AG09309 (cell line): ENCODE data around the gene WSB1.

Experiments used
- DNase-seq: peaks from one replicate; pipeline ENCODE4 v3.0.0-alpha.2; 2010; ENCODE audit warnings: low read depth
- H3K4me3 ChIP-seq: 2 replicates; pipeline ENCODE4 v1.5.1; 2011; ENCODE audit warnings: mild to moderate bottlenecking, low read depth, low read length, moderate library complexity; ENCODE audit not compliant: control insufficient read depth
- CTCF ChIP-seq: IDR thresholded peaks from 2 replicates; pipeline ENCODE4 v1.5.1; 2011; ENCODE audit warnings: mild to moderate bottlenecking, low read depth, low read length, inconsistent platforms; ENCODE audit not compliant: insufficient read depth, control insufficient read depth; ENCODE audit errors: missing control alignments

Gene WSB1

GRCh38 chr17:27339836-27340550, 46.1 kb downstream of the WSB1 start:
- no peak for DNase-seq
- no peak for TF ChIP-seq CTCF
- no peak overlapping the region for H3K4me3 ChIP-seq

DNA sequence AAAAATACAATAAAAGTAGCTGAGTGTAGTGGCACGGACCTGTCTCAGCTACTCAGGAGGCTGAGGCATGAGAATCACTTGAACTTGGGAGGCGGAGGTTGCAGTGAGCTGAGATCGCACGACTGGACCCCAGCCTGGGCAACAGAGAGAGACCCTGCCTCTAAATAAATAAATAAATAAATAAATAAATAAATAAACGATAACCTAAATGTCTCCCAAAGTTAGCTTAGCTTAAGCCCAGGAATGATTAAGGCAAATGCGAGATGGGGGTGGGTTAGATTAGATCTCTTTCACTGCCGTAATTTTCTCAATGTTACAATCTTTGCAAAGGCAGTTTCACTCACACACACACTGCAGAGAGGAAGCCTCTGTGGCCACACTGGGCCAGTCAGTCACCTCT, 46.7 kb downstream of the WSB1 start:
- TF ChIP-seq CTCF: no peak
- DNase-seq: no peak
- H3K4me3 ChIP-seq: no peak overlapping the region

- H3K4me3 ChIP-seq: no peak overlapping the region
- TF ChIP-seq CTCF: no peak
- no peak for DNase-seq
These were observed 47.1 kb downstream of the WSB1 start for GRCh38 chr17:27341041-27341471.

- DNase-seq: no peak
- H3K4me3 ChIP-seq: no peak overlapping the region
- no peak for TF ChIP-seq CTCF
These were observed 48.1 kb downstream of the WSB1 start for GRCh38 chr17:27342059-27342458.

DNA sequence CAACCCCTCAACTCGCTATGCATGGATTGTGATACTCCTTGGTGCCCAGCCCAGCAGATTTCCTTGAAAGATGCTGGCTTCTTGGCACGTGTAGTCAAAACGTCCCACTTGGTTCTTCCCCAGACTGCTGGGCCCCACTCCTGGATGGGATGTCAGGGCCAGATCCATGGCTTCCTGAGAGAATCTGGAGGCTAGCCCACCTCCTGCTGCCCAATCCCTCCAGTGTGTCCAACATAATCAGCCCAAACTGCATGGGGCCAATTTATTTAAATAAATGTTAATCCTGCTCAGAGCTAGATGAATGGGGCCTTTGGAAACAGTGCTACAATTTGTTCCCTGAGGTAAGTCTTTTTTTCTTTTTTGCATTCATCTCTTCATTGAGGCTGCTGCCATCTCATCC, 49.4 kb downstream of the WSB1 start:
- no peak overlapping the region for H3K4me3 ChIP-seq
- no peak for DNase-seq
- no peak for TF ChIP-seq CTCF

DNA sequence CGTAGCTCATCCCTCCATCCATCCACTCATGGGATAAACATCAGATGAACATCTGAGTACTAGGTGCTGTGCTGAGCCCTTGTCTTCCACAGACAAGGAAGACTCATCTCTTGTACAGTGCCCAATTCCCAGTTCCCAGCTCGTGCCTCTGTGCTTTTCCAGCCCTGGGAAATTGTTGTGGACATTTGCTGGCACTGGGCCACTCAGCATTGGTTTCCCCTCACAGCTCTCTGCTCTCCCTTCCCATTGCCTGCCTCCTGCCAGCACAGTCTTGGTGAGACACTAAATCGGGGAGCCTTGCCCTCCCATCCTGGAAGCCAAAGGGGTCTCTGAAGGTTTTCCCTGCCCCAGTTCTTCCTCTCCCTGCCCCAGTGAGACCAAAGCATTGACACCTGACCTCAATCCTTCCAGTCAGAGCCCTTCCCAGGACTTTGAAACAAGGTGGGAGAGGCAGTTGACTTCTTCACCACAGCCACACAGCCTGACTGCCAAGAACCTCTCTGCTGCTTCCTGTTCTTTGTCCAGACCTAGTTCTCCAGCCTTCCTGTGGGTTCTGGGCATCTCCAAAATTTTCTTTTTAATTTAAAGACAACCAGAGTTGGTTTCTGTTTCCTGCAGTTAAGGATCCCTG, 50.2 kb downstream of the WSB1 start:
- DNase-seq: no peak
- TF ChIP-seq CTCF: no peak
- H3K4me3 ChIP-seq: no peak overlapping the region
